Right renal pelvis (tissue), 4 donors: ENCODE measurements around the gene CABLES1. TPM values are rescaled to one million over a fixed set of nuclear protein-coding genes. Genes with fewer than 3 reads are reported as not detected.
"Not testable (repeated sequence)": the region's sequence is repeated elsewhere in the genome, so short reads cannot be mapped to it uniquely, and the experiment has no call there.

Source experiments
- DNase-seq, 4 donors: peaks; one replicate each; pipeline ENCODE4 v3.0.0-alpha.2; 2013; ENCODE audit warnings: low read depth in 4 of 4, low spot score in 3 of 4, missing footprints in 1 of 4
- polyA plus RNA-seq, 4 donors: library from polyadenylated mRNA; unstranded; fragments of 120-200 nt; gene quantifications; one replicate each; pipeline ENCODE4 v1.2.1, GENCODE V29; 2013; ENCODE audit not compliant: insufficient read length in 4 of 4

The CABLES1 gene
- polyA plus RNA-seq = 10 to 100 TPM; 24.0 to 27.9 (median 25.8) TPM

GRCh38 chr18:23134780-23135549 is at the start of gene CABLES1:
TSS of gene CABLES1 (plus strand) at chr18:23135485. CDS start at chr18:23135763, 278 bp downstream.
- no peak for DNase-seq

GRCh38 chr18:23087352-23087751 is 47.9 kb upstream of the CABLES1 start:
- DNase-seq = no peak

- DNase-seq = no peak
These were observed 47.0 kb upstream of the CABLES1 start for GRCh38 chr18:23088310-23088709.

- not testable (repeated sequence) for DNase-seq
These were observed 44.0 kb upstream of the CABLES1 start for GRCh38 chr18:23091017-23091993.

GRCh38 chr18:23092121-23092520 is 43.2 kb upstream of the CABLES1 start:
- no peak for DNase-seq

GRCh38 chr18:23093130-23093529 is 42.2 kb upstream of the CABLES1 start:
- DNase-seq = not testable (repeated sequence)

GRCh38 chr18:23093772-23094171 is 41.5 kb upstream of the CABLES1 start:
- no peak for DNase-seq

GRCh38 chr18:23094411-23095190 is 40.7 kb upstream of the CABLES1 start:
- no peak for DNase-seq

- no peak for DNase-seq
These were observed 39.8 kb upstream of the CABLES1 start for GRCh38 chr18:23095463-23095862.

- DNase-seq = not testable (repeated sequence)
These were observed 38.3 kb upstream of the CABLES1 start for GRCh38 chr18:23097016-23097415.

GRCh38 chr18:23099621-23100020 is 35.7 kb upstream of the CABLES1 start:
- DNase-seq = no peak

- no peak for DNase-seq
These were observed 33.3 kb upstream of the CABLES1 start for GRCh38 chr18:23101861-23102432.

- no peak for DNase-seq
These were observed 32.6 kb upstream of the CABLES1 start for GRCh38 chr18:23102493-23103261.

GRCh38 chr18:23103449-23103848 is 31.8 kb upstream of the CABLES1 start:
- no peak for DNase-seq

- no peak for DNase-seq
These were observed 30.3 kb upstream of the CABLES1 start for GRCh38 chr18:23105030-23105429.

GRCh38 chr18:23105581-23106219 is 29.6 kb upstream of the CABLES1 start:
- no peak for DNase-seq

GRCh38 chr18:23106575-23106974 is 28.7 kb upstream of the CABLES1 start:
- no peak for DNase-seq

GRCh38 chr18:23107718-23108117 is 27.6 kb upstream of the CABLES1 start:
- no peak for DNase-seq

GRCh38 chr18:23108496-23108895 is 26.8 kb upstream of the CABLES1 start:
- DNase-seq = no peak
